GM20000 (cell line): ENCODE data around the gene LRRC58.
A peak's percentile ranks its signal among the peaks of the same experiment; 100 is the strongest.

ENCODE experiments used
- DNase-seq: peaks from one replicate; pipeline ENCODE4 v3.0.0; 2012; ENCODE audit warnings: low spot score
- CTCF ChIP-seq: IDR thresholded peaks from 2 replicates; pipeline ENCODE4 v1.5.1; 2012; ENCODE audit warnings: mild to moderate bottlenecking, control low read depth; ENCODE audit errors: extremely low read depth, missing control alignments

LRRC58 gene

GRCh38 chr3:120353463-120353862 lies 4.3 kb upstream of the LRRC58 start:
- TF ChIP-seq CTCF, result no peak
- no peak for DNase-seq

- DNase-seq, result no peak
- TF ChIP-seq CTCF, result no peak
These were observed 2.9 kb upstream of the LRRC58 start for GRCh38 chr3:120352017-120352416.

- no peak for TF ChIP-seq CTCF
- no peak for DNase-seq
These were observed 1.3 kb upstream of the LRRC58 start for GRCh38 chr3:120350401-120350941.

GRCh38 chr3:120349855-120350125 lies 636 bp upstream of the LRRC58 start:
- peak; percentile 18 for DNase-seq
- no peak for TF ChIP-seq CTCF

- DNase-seq, result peak; percentile 32
- TF ChIP-seq CTCF, result no peak
These were observed 826 bp downstream of the LRRC58 start for GRCh38 chr3:120348065-120348990.

- DNase-seq, result peak; percentile 38
- TF ChIP-seq CTCF, result no peak
These were observed 4.8 kb downstream of the LRRC58 start for GRCh38 chr3:120344349-120344748.

- DNase-seq, result no peak
- TF ChIP-seq CTCF, result no peak
These were observed 7.4 kb downstream of the LRRC58 start for GRCh38 chr3:120341658-120342346.
